Small intestine (tissue), 7 donors: ENCODE measurements around the gene GUSB. TPM values are rescaled to one million over a fixed set of nuclear protein-coding genes. Genes with fewer than 3 reads are reported as not detected.

Experiments
- DNase-seq, 2 donors: peaks; one replicate each; pipeline versions ENCODE4 v3.0.0 to v3.0.0-alpha.2; 2013
- FAIRE-seq: peaks from 2 replicates; lab custom pipeline; 2012; peaks lifted over from hg19 to GRCh38; lab: Jason Lieb, UNC
- H3K27ac ChIP-seq, 3 donors: one replicate each; pipeline ENCODE4 v1.5.1; 2013; ENCODE audit warnings: low read length in 2 of 3, mild to moderate bottlenecking in 2 of 3, control low read depth in 1 of 3, inconsistent platforms in 1 of 3, low read depth in 1 of 3, moderate library complexity in 1 of 3
- H3K27me3 ChIP-seq, 3 donors: one replicate each; pipeline ENCODE4 v1.6.1; 2013; ENCODE audit warnings: low read length in 3 of 3, inconsistent platforms in 1 of 3; ENCODE audit not compliant: control insufficient read depth in 3 of 3, insufficient read depth in 3 of 3
- H3K36me3 ChIP-seq, 3 donors: one replicate each; pipeline ENCODE4 v1.6.1; 2013; ENCODE audit warnings: low read length in 3 of 3, inconsistent platforms in 1 of 3, low read depth in 1 of 3, mild to moderate bottlenecking in 1 of 3, moderate library complexity in 1 of 3; ENCODE audit not compliant: control insufficient read depth in 3 of 3, insufficient read depth in 2 of 3
- H3K4me1 ChIP-seq, 3 donors: one replicate each; pipeline ENCODE4 v1.6.1; 2013; ENCODE audit warnings: low read length in 2 of 3, inconsistent platforms in 1 of 3, low read depth in 1 of 3, mild to moderate bottlenecking in 1 of 3, moderate library complexity in 1 of 3; ENCODE audit not compliant: control insufficient read depth in 3 of 3, insufficient read depth in 2 of 3
- H3K4me3 ChIP-seq, 3 donors: one replicate each; pipeline ENCODE4 v1.5.1; 2013; ENCODE audit warnings: low read length in 3 of 3, control low read depth in 1 of 3, inconsistent platforms in 1 of 3, low read depth in 1 of 3, mild to moderate bottlenecking in 1 of 3, moderate library complexity in 1 of 3
- H3K9me3 ChIP-seq, 2 donors: one replicate each; pipeline ENCODE4 v1.6.1; 2013; ENCODE audit warnings: low read depth in 1 of 2, low read length in 1 of 2; ENCODE audit not compliant: control insufficient read depth in 2 of 2, insufficient read depth in 1 of 2
- WGBS, 3 donors: extraction: QIAGEN DNeasy Blood & Tissue Kit; methylation state at CpG; one replicate each; pipeline ENCODE4 v1.1.7; 2013; 5-methylcytosine and 5-hydroxymethylcytosine counted together
- polyA plus RNA-seq, 4 donors: library from polyadenylated mRNA; stranded (reverse) in 3 of 4; unstranded in 1 of 4; fragments of 200-250 nt in 3 of 4; fragments of 120-200 nt in 1 of 4; gene quantifications; one replicate each; pipeline versions ENCODE4 v1.2.1 to v1.2.3, GENCODE V29; 2013
- donor health status: healthy with polysubstance abuse.
- donor health status: control.
- donor health status: control.
- donor health status: Bipolar disorder and iron deficiency.
- donor health status: healthy.

Gene GUSB
- polyA plus RNA-seq, 4 donors = 40.0 to 164 (median 48.1) TPM

- DNase-seq (peak; percentile 51 to 55), FAIRE-seq (no peak)
- Histone ChIP-seq H3K36me3 (peaks cover 0 to 49% (median 7%) of the 10 kb centered on the region in 3 donors), H3K27ac (peak overlapping the region in 2 of 3 donors; percentile 78 to 79), H3K27me3 (no peaks in the 10 kb centered on the region), H3K4me3 (peak overlapping the region in 2 of 3 donors; percentile 85 to 94), H3K4me1 (peaks cover 0 to 14% (median 6%) of the 10 kb centered on the region in 3 donors), H3K9me3 (no peaks in the 10 kb centered on the region)
- WGBS, 3 donors = 29 to 33% (median 30%) methylated on average over 11 of the region's 11 CpGs
Measured at GRCh38 chr7:65980478-65981250, 1.3 kb downstream of the GUSB start.

- peaks cover 0 to 14% (median 6%) of the 10 kb centered on the region in 3 donors for H3K4me1 ChIP-seq
- no peaks in the 10 kb centered on the region for H3K9me3 ChIP-seq
- FAIRE-seq = no peak
- H3K27ac ChIP-seq = peak overlapping the region in 1 of 3 donors; percentile 79
- H3K27me3 ChIP-seq = no peaks in the 10 kb centered on the region
- peaks cover 0 to 57% (median 7%) of the 10 kb centered on the region in 3 donors for H3K36me3 ChIP-seq
- H3K4me3 ChIP-seq = no peak overlapping the region
- WGBS, 3 donors = 92 to 95% (median 94%) methylated on average over 26 to 29 of the region's 29 CpGs
- DNase-seq = no peak
Measured at GRCh38 chr7:65979583-65980477, 2.2 kb downstream of the GUSB start.

DNA sequence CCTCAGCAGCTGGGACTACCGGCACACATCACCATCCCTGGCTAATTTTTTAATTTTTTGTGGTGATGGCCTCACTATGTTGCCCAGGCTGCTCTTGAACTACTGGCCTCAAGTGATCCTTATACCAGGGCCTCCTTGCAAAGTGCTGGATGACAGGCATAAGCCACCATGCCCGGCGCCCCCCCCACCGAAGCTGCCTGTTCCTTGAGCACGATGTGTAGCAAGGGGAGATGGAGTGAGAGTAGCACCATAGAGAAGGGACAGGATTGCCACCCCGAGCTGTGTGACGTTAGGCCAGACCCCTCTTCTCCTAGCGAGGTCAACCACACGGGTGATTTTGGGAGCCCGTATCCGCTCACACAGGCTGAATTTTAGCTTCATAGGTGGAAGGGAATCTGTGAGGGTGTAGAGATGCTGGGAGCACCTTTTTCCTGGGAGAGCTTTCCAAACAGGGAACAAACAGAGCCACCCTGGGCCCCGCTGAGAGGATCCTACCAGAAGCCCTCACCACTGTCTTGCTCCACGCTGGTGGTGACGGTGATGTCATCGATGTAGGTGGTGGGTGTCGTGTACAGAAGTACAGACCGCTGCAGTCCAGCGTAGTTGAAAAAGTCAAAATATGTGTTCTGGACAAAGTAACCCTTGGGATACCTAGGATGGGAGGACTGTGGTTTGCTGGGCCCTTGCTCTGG, 3.0 kb downstream of the GUSB start:
- Histone ChIP-seq H3K9me3 (no peaks in the 10 kb centered on the region), H3K27me3 (no peaks in the 10 kb centered on the region), H3K4me1 (peaks cover 0 to 10% (median 6%) of the 10 kb centered on the region in 3 donors), H3K27ac (no peak overlapping the region), H3K36me3 (peaks cover 0 to 65% (median 9%) of the 10 kb centered on the region in 3 donors), H3K4me3 (no peak overlapping the region)
- FAIRE-seq (no peak), DNase-seq (no peak)
- WGBS, 3 donors = 94 to 96% (median 96%) methylated on average over 18 of the region's 18 CpGs

GRCh38 chr7:65976659-65977196, 5.3 kb downstream of the GUSB start:
- no peak for FAIRE-seq
- Histone ChIP-seq H3K4me1 (peaks cover 0 to 6% (median 3%) of the 10 kb centered on the region in 3 donors), H3K4me3 (no peak overlapping the region), H3K27ac (no peak overlapping the region), H3K36me3 (peaks cover 9 to 88% (median 13%) of the 10 kb centered on the region in 3 donors), H3K9me3 (no peaks in the 10 kb centered on the region), H3K27me3 (no peaks in the 10 kb centered on the region)
- no peak for DNase-seq
- 95 to 96% (median 96%) methylated on average over 16 of the region's 16 CpGs for WGBS, 3 donors

DNA sequence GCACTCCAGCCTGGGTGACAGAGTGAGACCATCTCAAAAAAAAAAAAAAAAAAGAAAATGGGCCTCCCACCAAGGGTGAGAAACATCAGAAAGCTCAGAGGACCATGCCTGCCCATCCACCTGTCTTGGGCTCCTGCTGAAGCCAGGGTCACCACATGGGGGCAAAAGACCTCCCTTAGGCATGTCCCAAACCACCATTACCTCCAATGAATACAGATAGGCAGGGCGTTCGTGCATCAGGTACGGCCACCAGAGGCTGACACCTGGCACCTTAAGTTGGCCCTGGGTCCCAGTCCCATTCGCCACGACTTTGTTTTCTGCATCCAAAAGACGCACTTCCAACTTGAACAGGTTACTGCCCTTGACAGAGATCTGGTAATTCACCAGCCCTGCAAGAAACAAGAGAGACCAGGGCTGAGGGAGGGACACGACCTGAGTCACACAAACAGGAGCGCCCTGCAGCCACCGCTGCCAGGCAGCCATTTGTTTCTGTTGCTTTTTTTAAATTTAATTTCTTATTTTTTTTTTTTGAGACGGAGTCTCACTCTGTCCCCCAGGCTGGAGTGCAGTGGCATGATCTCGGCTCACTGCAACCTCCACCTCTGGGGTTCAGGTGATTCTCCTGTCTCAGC, 6.1 kb downstream of the GUSB start:
- Histone ChIP-seq H3K4me1 (peaks cover 0 to 3% (median 2%) of the 10 kb centered on the region in 3 donors), H3K27me3 (no peaks in the 10 kb centered on the region), H3K36me3 (peaks cover 13 to 96% (median 13%) of the 10 kb centered on the region in 3 donors), H3K9me3 (no peaks in the 10 kb centered on the region), H3K4me3 (no peak overlapping the region), H3K27ac (no peak overlapping the region)
- WGBS, 3 donors = 94 to 98% (median 96%) methylated on average over 11 of the region's 11 CpGs
- FAIRE-seq = no peak
- no peak for DNase-seq

DNA sequence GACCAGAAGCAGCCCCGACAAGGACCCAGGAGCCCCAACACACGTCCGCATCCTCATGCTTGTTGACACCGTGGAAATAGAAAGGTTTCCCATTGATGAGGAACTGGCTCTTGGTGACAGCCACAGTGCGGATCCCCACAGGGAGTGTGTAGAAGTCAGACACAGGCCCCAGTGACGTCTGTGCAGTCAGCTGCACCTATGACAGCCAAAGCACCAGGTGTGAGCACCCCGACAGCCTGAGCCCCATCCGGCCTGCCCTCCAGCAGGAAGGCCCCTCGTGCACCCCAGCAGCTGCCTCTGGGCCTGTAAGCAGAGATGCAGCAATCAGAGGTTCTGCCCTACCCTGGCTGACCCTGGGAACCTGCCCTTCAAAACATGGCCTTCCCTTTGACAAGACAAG, 7.1 kb downstream of the GUSB start:
- Histone ChIP-seq H3K27me3 (no peaks in the 10 kb centered on the region), H3K27ac (no peak overlapping the region), H3K4me1 (no peaks in the 10 kb centered on the region), H3K36me3 (peaks cover 13 to 93% (median 17%) of the 10 kb centered on the region in 3 donors), H3K9me3 (no peaks in the 10 kb centered on the region), H3K4me3 (no peak overlapping the region)
- no peak for DNase-seq
- no peak for FAIRE-seq
- WGBS, 3 donors = 83 to 92% (median 88%) methylated on average over 9 of the region's 9 CpGs

GRCh38 chr7:65974191-65974801, 7.7 kb downstream of the GUSB start:
- no peaks in the 10 kb centered on the region for H3K27me3 ChIP-seq
- DNase-seq = no peak
- no peaks in the 10 kb centered on the region for H3K9me3 ChIP-seq
- 82 to 90% (median 89%) methylated on average over 29 of the region's 29 CpGs for WGBS, 3 donors
- H3K4me3 ChIP-seq = no peak overlapping the region
- H3K36me3 ChIP-seq = peaks cover 15 to 91% (median 21%) of the 10 kb centered on the region in 3 donors
- FAIRE-seq = no peak
- no peak overlapping the region for H3K27ac ChIP-seq
- H3K4me1 ChIP-seq = no peaks in the 10 kb centered on the region
